GM15510 (cell line): Measurements from ENCODE around the gene ARHGEF1.

Experiments
- POLR2A ChIP-seq: IDR thresholded peaks from 3 replicates; pipeline ENCODE4 v1.6.1; 2011; ENCODE audit warnings: borderline replicate concordance; ENCODE audit not compliant: insufficient read length; ENCODE audit errors: extremely low read depth

The ARHGEF1 gene

DNA sequence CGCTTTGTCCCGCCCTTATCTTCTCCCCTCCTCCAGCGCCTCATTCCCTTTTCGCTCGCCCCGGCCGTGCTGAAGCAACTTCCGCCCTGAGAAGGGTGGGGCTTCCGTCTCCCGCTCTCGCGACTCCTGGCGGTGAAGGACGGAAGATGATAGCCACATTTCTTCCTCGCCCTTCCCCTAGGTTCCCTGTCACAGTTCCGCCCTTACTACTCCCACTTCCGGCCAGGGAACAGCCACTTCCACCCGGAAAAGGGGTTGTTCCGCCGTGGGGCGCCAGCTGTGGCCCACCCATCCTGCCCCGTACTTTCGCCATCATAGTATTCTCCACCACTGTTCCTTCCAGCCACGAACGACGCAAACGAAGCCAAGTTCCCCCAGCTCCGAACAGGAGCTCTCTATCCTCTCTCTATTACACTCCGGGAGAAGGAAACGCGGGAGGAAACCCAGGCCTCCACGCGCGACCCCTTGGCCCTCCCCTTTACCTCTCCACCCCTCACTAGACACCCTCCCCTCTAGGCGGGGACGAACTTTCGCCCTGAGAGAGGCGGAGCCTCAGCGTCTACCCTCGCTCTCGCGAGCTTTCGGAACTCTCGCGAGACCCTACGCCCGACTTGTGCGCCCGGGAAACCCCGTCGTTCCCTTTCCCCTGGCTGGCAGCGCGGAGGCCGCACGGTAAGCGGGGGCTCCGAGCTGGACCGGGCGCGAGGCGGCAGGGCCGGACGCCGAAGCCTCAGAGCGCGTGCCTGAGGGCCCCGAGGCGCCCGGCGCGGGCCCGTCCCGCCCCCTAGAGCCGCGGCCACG lies 23.2 kb upstream of the ARHGEF1 start, which contains the start of gene RPS19:
TSS of gene RPS19 (plus strand) at position 638 of the 801 bp plus-strand sequence. CDS start 520 bp downstream, outside the sequence.
- TF ChIP-seq POLR2A = peak; percentile 89

DNA sequence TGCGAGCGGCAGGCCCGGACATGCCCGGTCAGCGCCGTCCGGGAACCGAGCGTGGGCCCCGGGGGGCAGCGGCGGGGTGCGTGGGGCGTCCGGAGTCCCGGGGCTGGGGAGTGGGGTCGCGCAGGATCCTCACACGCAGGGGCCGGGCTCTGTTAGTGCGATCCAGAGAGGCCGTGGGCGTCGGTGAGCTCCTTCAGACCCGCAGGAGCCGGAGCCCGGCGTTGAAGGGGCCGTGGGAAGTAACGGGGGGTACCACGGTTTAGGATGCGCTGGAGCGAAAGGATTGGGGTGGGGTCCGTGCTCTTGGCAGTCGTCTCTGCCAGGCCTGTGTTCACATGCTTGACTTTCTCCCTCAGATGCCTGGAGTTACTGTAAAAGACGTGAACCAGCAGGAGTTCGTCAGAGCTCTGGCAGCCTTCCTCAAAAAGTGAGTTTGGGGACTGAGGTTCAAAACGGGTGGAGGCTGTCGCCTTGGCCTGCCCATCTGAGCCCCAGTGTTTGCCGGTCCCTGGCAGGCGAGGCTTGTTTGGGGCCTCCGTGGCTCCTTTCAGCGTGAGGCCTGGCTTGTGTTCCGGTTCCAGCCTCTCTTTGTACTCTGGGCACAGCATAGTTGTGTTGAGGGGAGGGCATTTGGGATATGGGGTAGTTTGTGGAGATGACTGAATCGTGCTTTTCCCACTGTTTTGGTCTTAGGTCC lies 22.4 kb upstream of the ARHGEF1 start:
- no peak for TF ChIP-seq POLR2A

DNA sequence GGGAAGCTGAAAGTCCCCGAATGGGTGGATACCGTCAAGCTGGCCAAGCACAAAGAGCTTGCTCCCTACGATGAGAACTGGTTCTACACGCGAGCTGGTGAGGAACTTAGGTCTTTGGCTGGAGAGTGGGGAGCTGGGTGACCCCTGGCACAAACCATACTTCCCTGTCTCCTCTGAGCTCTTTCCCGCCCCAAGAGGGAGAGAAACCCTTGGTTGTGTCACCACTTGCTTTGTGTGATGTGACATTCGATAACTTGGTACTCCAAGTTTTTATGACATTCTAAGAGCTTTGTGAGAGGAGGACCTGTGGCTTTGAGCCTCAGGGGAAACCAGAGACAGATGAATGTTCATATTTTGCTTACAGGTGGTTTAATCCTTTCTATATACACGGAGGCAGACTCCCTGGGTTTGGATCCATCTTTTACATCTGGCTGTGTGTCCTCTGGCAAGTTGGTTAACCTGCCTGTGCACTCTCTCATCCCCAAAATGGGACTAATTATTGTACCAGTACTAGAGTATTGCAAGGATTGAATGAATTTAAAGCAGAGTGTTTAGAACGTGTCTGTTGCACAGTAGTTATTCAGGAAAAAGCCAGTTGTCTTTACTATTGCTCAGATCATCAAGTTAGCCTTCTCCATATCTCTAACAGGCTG lies 21.7 kb upstream of the ARHGEF1 start:
- no peak for TF ChIP-seq POLR2A

DNA sequence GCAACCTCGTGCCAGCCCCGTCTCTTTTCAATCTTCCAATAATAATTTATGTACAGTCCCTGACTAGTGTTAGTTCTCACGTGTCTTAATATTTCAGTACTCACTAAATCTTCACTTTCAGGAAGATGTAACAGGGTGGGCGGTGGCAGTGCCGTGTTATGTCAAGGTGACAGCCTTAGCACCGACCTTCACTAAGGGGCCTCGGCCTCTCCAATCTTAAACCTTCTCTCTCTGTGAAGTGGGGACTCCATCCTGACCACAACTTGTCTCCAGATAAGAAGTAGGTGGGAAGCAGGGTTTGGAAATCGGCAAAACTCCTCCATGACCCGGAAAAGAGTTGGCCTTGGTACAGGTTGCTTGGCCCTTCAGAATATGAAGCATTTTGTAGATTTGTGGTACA lies 21.1 kb upstream of the ARHGEF1 start:
- TF ChIP-seq POLR2A = no peak

DNA sequence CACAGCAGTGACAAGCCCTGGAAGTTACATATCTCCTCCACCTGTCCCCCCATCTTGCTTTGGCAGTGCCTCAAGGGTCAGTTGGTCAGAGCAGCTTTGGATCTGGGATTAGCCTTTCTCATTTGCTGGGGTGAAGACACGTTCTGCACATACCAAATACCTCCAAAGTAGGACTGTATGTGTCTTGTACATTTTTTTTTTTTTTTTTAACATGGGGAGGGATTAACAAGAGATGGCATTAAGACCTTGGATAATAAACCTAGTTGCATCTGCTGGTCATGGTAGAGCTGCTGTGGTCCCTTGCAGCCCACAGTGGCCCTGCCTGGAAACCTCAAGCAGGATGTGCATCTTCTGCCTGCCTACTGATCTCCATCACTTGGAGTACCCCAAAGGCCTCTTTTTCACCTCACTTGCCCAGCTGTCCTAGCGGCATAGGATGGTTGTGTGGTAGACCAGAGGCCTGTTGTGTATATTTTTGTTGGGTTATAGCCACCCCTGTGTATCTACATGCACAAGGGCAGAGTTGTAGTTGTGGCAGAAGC lies 20.5 kb upstream of the ARHGEF1 start:
- no peak for TF ChIP-seq POLR2A

DNA sequence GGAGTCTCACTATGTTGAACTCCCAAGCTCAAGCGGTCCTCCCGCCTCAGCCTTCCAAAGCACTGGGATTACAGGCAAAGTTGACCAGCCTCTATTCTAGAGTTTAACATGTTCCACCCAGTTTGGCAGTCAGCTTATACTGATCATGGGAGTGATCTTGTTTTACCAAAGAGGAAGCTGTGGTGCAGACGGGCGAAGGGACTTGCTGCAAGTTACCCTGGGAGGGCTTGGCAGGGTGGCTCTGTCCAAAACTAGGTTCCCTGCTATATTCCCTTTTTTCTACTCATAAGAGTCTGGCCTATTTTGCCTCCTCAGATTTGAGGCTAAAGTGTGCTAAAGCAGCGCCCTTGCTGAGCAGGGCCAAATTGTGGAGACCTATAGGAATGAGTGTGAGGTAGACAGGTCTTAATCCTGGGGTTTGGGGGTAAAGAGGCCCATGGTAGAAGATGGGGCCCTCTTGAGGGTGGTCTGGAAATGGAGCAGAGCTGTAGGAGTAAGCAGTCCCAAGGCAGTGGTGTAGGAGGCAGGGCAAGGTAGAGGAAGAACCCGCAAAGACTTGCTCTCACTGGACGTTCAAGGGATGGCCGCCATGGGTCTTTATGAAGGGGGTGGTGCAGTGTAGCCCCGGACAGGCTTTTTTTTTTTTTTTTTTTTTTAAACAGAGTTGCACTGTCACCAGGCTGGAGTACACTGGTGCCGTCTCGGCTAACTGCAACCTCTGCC lies 19.6 kb upstream of the ARHGEF1 start:
- no peak for TF ChIP-seq POLR2A

DNA sequence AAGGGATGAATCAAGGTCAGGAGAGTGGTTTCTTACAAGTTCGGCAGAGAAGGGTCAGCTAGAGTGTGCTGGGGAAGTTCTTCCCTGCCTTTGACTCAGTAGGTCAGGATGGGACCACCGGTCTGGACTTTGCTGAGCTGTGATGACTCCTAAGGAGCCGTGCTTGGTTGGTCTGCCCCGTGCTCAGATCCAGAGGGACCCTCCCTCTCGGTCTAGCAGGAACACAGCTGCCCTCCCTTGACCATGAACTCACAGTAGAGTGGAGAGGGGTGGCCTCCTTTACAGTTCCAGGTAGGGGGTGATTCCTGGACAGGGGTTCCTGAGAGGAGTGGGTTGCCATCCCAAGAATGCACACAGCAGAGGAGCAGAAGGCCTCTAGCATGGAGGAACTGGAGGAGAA lies 18.6 kb upstream of the ARHGEF1 start:
- TF ChIP-seq POLR2A = no peak

DNA sequence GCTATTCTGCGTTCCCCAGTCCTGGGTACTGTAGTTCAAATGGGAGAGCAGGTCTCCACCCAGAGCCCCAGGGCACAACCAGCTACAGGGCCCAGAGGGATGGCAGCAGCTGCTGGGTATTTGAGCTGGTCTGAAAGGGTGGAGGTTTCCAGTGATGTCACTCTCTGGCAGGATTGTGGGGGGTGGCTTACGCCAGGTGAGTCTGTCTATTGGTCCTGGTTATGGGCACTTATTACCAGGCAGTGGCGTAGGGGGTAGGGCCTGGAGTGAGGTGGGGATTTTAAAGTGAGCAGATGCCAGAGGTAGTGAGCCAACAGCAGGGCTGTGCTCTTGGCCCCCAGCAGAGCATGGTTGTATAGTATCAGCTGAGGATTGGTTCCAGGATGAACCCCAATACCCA lies 16.7 kb upstream of the ARHGEF1 start:
- no peak for TF ChIP-seq POLR2A

DNA sequence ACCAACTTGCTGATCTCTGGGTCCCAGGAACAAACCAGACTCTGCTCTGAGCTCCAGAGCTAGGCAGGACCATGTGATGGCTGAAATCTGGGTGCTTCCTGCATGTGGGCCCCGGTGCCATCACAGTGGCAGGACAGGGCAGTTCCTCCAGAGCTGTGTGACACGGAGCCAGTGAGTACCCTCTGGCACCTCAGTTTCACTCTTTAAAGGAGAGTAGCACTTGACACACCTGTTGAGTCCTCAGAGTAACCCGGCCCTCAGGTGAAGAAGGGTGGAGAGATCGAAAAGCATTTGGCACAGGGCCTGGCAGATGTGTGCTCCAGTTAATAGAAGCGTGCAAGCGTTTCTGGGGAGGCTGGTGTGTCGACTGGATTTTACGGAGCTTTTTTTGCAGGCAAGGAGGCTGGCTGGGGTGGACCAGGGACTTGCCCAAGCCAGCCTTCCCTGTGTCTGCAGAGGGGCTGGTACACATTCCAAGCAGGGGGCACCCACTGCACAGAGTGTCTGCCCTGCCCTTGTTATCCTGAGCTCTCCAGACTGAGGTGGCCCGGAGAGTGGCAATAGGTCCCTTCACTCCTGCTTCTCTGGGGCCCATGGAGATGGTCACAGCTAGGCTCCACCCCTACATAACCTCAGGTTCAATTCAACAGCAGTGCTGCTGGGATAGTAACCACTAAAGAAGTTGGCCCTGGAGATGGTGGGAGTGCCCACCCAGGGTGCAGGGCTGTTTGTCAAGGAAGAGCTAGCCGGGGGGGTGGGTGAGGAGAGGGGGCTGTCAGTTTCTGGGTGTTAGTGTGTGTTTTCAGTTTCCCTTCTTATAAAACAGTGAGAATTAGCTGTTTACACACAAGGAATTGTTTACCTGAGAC lies 14.6 kb upstream of the ARHGEF1 start:
- TF ChIP-seq POLR2A = no peak

DNA sequence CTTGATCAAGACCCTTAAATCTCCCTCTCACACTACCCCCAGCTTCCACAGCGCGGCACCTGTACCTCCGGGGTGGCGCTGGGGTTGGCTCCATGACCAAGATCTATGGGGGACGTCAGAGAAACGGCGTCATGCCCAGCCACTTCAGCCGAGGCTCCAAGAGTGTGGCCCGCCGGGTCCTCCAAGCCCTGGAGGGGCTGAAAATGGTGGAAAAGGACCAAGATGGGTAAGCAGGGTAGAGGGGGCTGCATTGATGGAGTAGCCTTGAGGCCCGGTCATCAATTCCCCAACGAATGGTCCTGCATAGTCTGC lies 14.0 kb upstream of the ARHGEF1 start:
- no peak for TF ChIP-seq POLR2A

DNA sequence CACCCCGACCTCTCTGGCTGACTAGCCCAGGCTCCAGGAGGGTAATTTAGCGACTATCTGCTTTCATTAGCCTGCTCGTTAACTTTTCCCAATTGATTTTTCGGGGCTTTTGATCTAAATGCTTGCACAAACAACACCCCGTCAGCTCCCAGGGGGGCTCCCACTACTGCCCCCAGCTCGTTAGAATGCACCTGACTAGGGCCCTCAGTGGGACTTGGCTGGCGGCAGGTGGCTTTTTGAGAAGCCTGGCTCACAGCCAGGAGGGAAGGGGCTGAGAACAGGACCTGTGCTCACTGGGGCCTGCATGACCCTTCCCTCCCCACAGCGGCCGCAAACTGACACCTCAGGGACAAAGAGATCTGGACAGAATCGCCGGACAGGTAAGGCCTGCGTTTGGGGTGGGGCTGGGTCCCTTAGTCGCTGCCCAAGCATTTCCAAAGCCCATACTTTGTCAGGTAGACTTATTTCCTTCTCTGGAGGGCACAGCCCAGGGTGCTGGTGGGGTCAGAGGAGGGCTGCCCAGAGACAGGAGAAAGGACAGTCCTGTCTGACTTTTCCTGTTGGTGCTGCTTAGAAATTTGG lies 13.5 kb upstream of the ARHGEF1 start:
- no peak for TF ChIP-seq POLR2A

DNA sequence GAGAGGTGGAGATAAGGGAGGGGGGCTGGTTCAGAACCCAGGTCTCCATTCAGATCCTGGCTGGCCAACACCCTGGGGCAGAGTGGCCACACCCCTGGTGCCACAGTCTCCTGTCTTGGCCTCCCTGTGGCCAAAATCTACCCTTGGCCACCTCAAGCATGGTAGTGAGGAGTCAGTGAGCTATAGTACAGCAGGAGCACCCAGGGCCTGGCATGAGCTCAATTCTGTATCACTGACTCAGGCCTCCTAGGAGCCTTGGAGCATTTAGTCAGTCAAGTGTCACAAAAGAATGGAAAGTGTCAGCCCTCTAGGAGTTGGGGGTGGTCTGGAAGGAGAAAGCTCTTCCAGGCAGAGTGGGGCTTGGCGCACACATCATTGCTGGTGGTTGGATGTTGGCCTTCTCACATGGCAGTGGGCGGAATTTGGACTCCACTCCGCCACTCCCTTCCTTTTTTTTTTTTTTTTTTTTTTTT lies 12.5 kb upstream of the ARHGEF1 start:
- TF ChIP-seq POLR2A = no peak
